Activated T-cell treated with anti-CD3 and anti-CD28 coated beads, Interleukin-2, amount 50 U/mL, for 48 hours (primary cell): ENCODE measurements around the gene CD163L1.
A peak's percentile ranks its signal among the peaks of the same experiment; 100 is the strongest.
"Not testable (repeated sequence)": the region's sequence is repeated elsewhere in the genome, so short reads cannot be mapped to it uniquely, and the experiment has no call there.

Experiments
- DNase-seq, 2 experiments: peaks; one replicate each; pipeline ENCODE4 v3.0.0-alpha.2; 2020

Gene CD163L1

GRCh38 chr12:7444076-7444475 lies at the start of gene CD163L1:
Gene CD163L1 (minus strand): TSS chr12:7444153. CDS start chr12:7444127, 26 bp downstream.
- no peak for DNase-seq

GRCh38 chr12:7493006-7493405 lies 49.1 kb upstream of the CD163L1 start:
- no peak for DNase-seq

- no peak for DNase-seq
These were observed 42.6 kb upstream of the CD163L1 start for GRCh38 chr12:7486512-7486911.

- no peak for DNase-seq
These were observed 41.1 kb upstream of the CD163L1 start for GRCh38 chr12:7485095-7485494.

- no peak for DNase-seq
These were observed 39.4 kb upstream of the CD163L1 start for GRCh38 chr12:7483343-7483742.

GRCh38 chr12:7479771-7480170 lies 35.8 kb upstream of the CD163L1 start:
- DNase-seq = no peak

GRCh38 chr12:7472060-7472459 lies 28.1 kb upstream of the CD163L1 start:
- no peak for DNase-seq

- DNase-seq = peak; percentile 58 to 61
These were observed 16.7 kb upstream of the CD163L1 start for GRCh38 chr12:7460375-7461259.

GRCh38 chr12:7459973-7460372 lies 16.0 kb upstream of the CD163L1 start:
- DNase-seq = no peak

GRCh38 chr12:7451756-7452155 lies 7.8 kb upstream of the CD163L1 start:
- DNase-seq = no peak

GRCh38 chr12:7450667-7451066 lies 6.7 kb upstream of the CD163L1 start:
- DNase-seq = no peak

GRCh38 chr12:7448099-7448498 lies 4.1 kb upstream of the CD163L1 start:
- no peak for DNase-seq

GRCh38 chr12:7444537-7444936 lies 584 bp upstream of the CD163L1 start:
- no peak for DNase-seq

GRCh38 chr12:7441216-7441615 lies 2.7 kb downstream of the CD163L1 start:
- DNase-seq = no peak

- DNase-seq = peak; percentile 63 to 70
These were observed 4.1 kb downstream of the CD163L1 start for GRCh38 chr12:7439579-7440505.

- DNase-seq = not testable (repeated sequence)
These were observed 5.5 kb downstream of the CD163L1 start for GRCh38 chr12:7438291-7438995.

GRCh38 chr12:7437494-7437893 lies 6.5 kb downstream of the CD163L1 start:
- DNase-seq = not testable (repeated sequence)

GRCh38 chr12:7434670-7435069 lies 9.3 kb downstream of the CD163L1 start:
- DNase-seq = no peak

GRCh38 chr12:7433276-7433822 lies 10.6 kb downstream of the CD163L1 start:
- DNase-seq = no peak

GRCh38 chr12:7431993-7432685 lies 11.8 kb downstream of the CD163L1 start:
- DNase-seq = no peak

- no peak for DNase-seq
These were observed 32.6 kb downstream of the CD163L1 start for GRCh38 chr12:7411343-7411742.

- DNase-seq = no peak
These were observed 39.7 kb downstream of the CD163L1 start for GRCh38 chr12:7404275-7404674.
